ENCODE data around the gene TMEM187. TPM values are rescaled to one million over a fixed set of nuclear protein-coding genes. Genes with fewer than 3 reads are reported as not detected.

The TMEM187 gene
- total and polyA plus RNA-seq, 2 of the 4 experiments (the other 2 are of a cell fraction), result 3.4 to 6.2 TPM

DNA sequence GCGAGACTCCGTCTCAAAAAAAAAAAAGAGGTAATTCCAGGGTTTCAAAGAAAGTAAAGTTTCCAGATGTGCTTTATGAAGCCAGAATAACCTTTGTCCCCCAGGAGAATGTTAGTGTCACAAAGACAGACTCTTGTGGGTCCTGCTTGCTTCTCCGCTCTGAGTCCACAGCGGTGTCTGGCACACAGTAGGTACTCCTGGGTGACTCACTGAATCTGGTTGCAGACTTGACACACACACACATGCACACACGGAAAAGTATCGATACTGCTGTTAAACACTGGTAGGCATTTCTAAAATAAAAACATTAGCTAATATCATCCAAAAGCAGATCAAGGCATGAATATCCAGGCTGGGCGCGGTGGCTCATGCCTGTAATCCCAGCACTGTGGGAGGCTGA lies 22.9 kb downstream of the TMEM187 start:
- H3K27me3 ChIP-seq (ENCODE audit: control insufficient read depth, insufficient read depth, low read length), result no peaks in the 10 kb centered on the region; the same call in 1 of the 2 replicates
- in situ Hi-C loops (cut with MboI; ENCODE audit: low sequenced_read_pairs), result no loop called here
- dilution Hi-C loops (cut with HindIII; ENCODE audit: low sequenced_read_pairs, unreplicated experiment), result no loop called here
- H2AK9ac ChIP-seq (replicated peaks; ENCODE audit: low read depth, low read length, poor library complexity), result no peak overlapping the region
- no peaks in the 10 kb centered on the region for H3K36me3 ChIP-seq (ENCODE audit: control insufficient read depth, insufficient read depth, low read length)
- H4K91ac ChIP-seq (ENCODE audit: insufficient read depth, low read depth, low read length), result no peak overlapping the region
- CTCF ChIA-PET, result no interaction called here
- no peak overlapping the region for H4K5ac ChIP-seq (ENCODE audit: low read depth, low read length)
- no peak overlapping the region for H3K9ac ChIP-seq (ENCODE audit: low read depth, low read length)
- H3K9me3 ChIP-seq (ENCODE audit: control insufficient read depth, insufficient read depth, low read length), result no peaks in the 10 kb centered on the region
- no peak overlapping the region for H2BK5ac ChIP-seq (ENCODE audit: low read depth, low read length, poor library complexity, severe bottlenecking)
- ATAC-seq (ENCODE audit: low read depth), result no peak
- no peak overlapping the region for H3K4me2 ChIP-seq (ENCODE audit: low read depth, low read length)
- H2BK120ac ChIP-seq (ENCODE audit: low read depth, low read length), result no peak overlapping the region
- no peaks in the 10 kb centered on the region for H4K20me1 ChIP-seq (ENCODE audit: insufficient read depth, low read length)
- H2AK5ac ChIP-seq (ENCODE audit: low read depth, low read length), result no peak overlapping the region
- H2AFZ ChIP-seq (replicated peaks; ENCODE audit: low read length, poor library complexity), result no peak overlapping the region
- no peak overlapping the region for H3K56ac ChIP-seq (ENCODE audit: extremely low read depth, insufficient read depth, low read length)
- no peak overlapping the region for H3K27ac ChIP-seq (ENCODE audit: insufficient read depth, low read length)
- TF ChIP-seq POLR2A (IDR thresholded peaks at IDR 0.05; ENCODE audit: low read depth, low read length), result no peak
- TF ChIP-seq MXI1 (IDR thresholded peaks at IDR 0.05; ENCODE audit: borderline replicate concordance, low read depth, low read length), result no peak
- TF ChIP-seq RAD21 (IDR thresholded peaks at IDR 0.05; ENCODE audit: low read length), result no peak
- TF ChIP-seq FOS (IDR thresholded peaks at IDR 0.05; ENCODE audit: low read depth, low read length), result no peak
- no peak for TF ChIP-seq MAZ (IDR thresholded peaks at IDR 0.05; ENCODE audit: borderline replicate concordance, low read depth, low read length)
- no peak for TF ChIP-seq RFX5 (IDR thresholded peaks at IDR 0.05; ENCODE audit: low read depth, low read length)
- TF ChIP-seq, protein P1, sequence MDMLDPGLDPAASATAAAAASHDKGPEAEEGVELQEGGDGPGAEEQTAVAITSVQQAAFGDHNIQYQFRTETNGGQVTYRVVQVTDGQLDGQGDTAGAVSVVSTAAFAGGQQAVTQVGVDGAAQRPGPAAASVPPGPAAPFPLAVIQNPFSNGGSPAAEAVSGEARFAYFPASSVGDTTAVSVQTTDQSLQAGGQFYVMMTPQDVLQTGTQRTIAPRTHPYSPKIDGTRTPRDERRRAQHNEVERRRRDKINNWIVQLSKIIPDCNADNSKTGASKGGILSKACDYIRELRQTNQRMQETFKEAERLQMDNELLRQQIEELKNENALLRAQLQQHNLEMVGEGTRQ (IDR thresholded peaks at IDR 0.05; ENCODE audit: low read depth, low read length), result no peak
- TF ChIP-seq RCOR1 (IDR thresholded peaks at IDR 0.05; ENCODE audit: insufficient replicate concordance, low read length), result no peak
- H2BK20ac ChIP-seq (ENCODE audit: low read depth, low read length), result no peak overlapping the region
- 96% methylated on average over 4 of the region's 8 CpGs; no CpG with 5 or more reads in 1 of the 2 experiments for WGBS, 2 experiments (ENCODE audit: extremely low coverage in 2 of 2, insufficient read length in 1 of 2)
- no peak overlapping the region for H3K4me3 ChIP-seq (ENCODE audit: insufficient read depth, low read depth, low read length)
- H2BK15ac ChIP-seq (ENCODE audit: low read depth, low read length), result no peak overlapping the region
- no peaks in the 10 kb centered on the region for H3K4me1 ChIP-seq (ENCODE audit: control insufficient read depth, insufficient read depth, low read length)
- H3K9me1 ChIP-seq (ENCODE audit: insufficient read depth, low read length), result no peaks in the 10 kb centered on the region
- no peaks in the 10 kb centered on the region for H3K79me1 ChIP-seq (ENCODE audit: low read depth in 1 of 2, low read length in 2 of 2)
- H3K23ac ChIP-seq (ENCODE audit: low read depth, low read length), result no peak overlapping the region
- intact Hi-C loops (cut with micrococcal nuclease), result no loop called here
- H3K4ac ChIP-seq (ENCODE audit: low read depth, low read length), result no peak overlapping the region
- no peak for DNase-seq
- POLR2A ChIA-PET (ENCODE audit: unreplicated experiment), result no interaction called here
- no peak overlapping the region for H3K14ac ChIP-seq (replicated peaks; ENCODE audit: low read depth, low read length)
- no peak overlapping the region for H3K18ac ChIP-seq (ENCODE audit: low read depth, low read length)
- H4K8ac ChIP-seq (ENCODE audit: low read depth in 2 of 2, low read length in 2 of 2), result no peak overlapping the region
- BruUV-seq (replicated peaks), result no TSS peak

All from IMR-90 (cell line).